ENCODE results near the gene PDCD4. TPM values are rescaled to one million over a fixed set of nuclear protein-coding genes. Genes with fewer than 3 reads are reported as not detected.

Gene PDCD4
- polyA plus RNA-seq, 6 donors from 2014 or later, result 197 to 439 (median 323) TPM

- DNase-seq (no peak), ATAC-seq (ENCODE audit: low read depth in 2 of 2) (no peak)
- Mint-ChIP-seq H3K4me3 (peak overlapping the region in 7 of 8 donors; percentile 16 to 82 (median 69)), H3K27me3 (no peaks in the 10 kb centered on the region), H3K27ac (peak overlapping the region in 5 of 6 donors; percentile 82 to 99 (median 89)), H3K4me1 (peaks cover 82 to 87% (median 85%) of the 10 kb centered on the region in 3 donors), H3K9me3 (peaks cover 0 to 5% (median 0%) of the 10 kb centered on the region in 7 donors), H3K36me3 (no peaks in the 10 kb centered on the region)
Measured at GRCh38 chr10:110845756-110846620, 25.7 kb upstream of the PDCD4 start.

GRCh38 chr10:110847374-110847773 lies 24.4 kb upstream of the PDCD4 start:
- Mint-ChIP-seq H3K27ac (peak overlapping the region in 4 of 6 donors; percentile 5 to 68 (median 61)), H3K4me3 (peak overlapping the region in 3 of 8 donors; percentile 23 to 62 (median 26))

GRCh38 chr10:110848106-110848505 lies 23.6 kb upstream of the PDCD4 start:
- ATAC-seq (ENCODE audit: low read depth in 2 of 2), result no peak
- H3K4me1 Mint-ChIP-seq, result peaks cover 72 to 82% (median 79%) of the 10 kb centered on the region in 3 donors
- DNase-seq, result no peak
- H3K36me3 Mint-ChIP-seq, result no peaks in the 10 kb centered on the region
- H3K27ac Mint-ChIP-seq, result no peak overlapping the region
- no peaks in the 10 kb centered on the region for H3K27me3 Mint-ChIP-seq
- H3K4me3 Mint-ChIP-seq, result peak overlapping the region in 1 of 8 donors; percentile 42
- peaks cover 0 to 5% (median 0%) of the 10 kb centered on the region in 7 donors for H3K9me3 Mint-ChIP-seq

More at GRCh38 chr10:110847374-110847773, 24.4 kb upstream of the PDCD4 start:
- Mint-ChIP-seq H3K36me3 (no peaks in the 10 kb centered on the region), H3K9me3 (peaks cover 0 to 5% (median 0%) of the 10 kb centered on the region in 7 donors), H3K27me3 (no peaks in the 10 kb centered on the region), H3K4me1 (peaks cover 74 to 82% (median 82%) of the 10 kb centered on the region in 3 donors)
- ATAC-seq (ENCODE audit: low read depth in 2 of 2), result no peak
- DNase-seq, result no peak

- ATAC-seq (ENCODE audit: low read depth in 2 of 2) (no peak), DNase-seq (no peak)
- Mint-ChIP-seq H3K27ac (no peak overlapping the region), H3K9me3 (peaks cover 0 to under 1% (median 0%) of the 10 kb centered on the region in 7 donors), H3K36me3 (no peaks in the 10 kb centered on the region), H3K4me1 (peaks cover 59 to 68% (median 61%) of the 10 kb centered on the region in 3 donors), H3K4me3 (peak overlapping the region in 2 of 8 donors; percentile 7 to 23), H3K27me3 (no peaks in the 10 kb centered on the region)
Measured at GRCh38 chr10:110850099-110850498, 21.6 kb upstream of the PDCD4 start.

- no peaks in the 10 kb centered on the region for H3K9me3 Mint-ChIP-seq
- no peaks in the 10 kb centered on the region for H3K27me3 Mint-ChIP-seq
- no peaks in the 10 kb centered on the region for H3K36me3 Mint-ChIP-seq
- H3K4me1 Mint-ChIP-seq, result peaks cover 50 to 61% (median 51%) of the 10 kb centered on the region in 3 donors
- DNase-seq, result no peak
- H3K4me3 Mint-ChIP-seq, result peak overlapping the region in 2 of 8 donors; percentile 26 to 27
- ATAC-seq (ENCODE audit: low read depth in 2 of 2), result no peak
- peak overlapping the region in 5 of 6 donors; percentile 7 to 73 (median 57) for H3K27ac Mint-ChIP-seq
Measured at GRCh38 chr10:110851020-110851612, 20.6 kb upstream of the PDCD4 start.

GRCh38 chr10:110852255-110852896 lies 19.4 kb upstream of the PDCD4 start:
- ATAC-seq (ENCODE audit: low read depth in 2 of 2) (no peak), DNase-seq (no peak)
- H3K36me3 Mint-ChIP-seq, result no peaks in the 10 kb centered on the region
- peak overlapping the region in 2 of 8 donors; percentile 6 to 56 for H3K4me3 Mint-ChIP-seq
- H3K27me3 Mint-ChIP-seq, result no peaks in the 10 kb centered on the region
- H3K9me3 Mint-ChIP-seq, result no peaks in the 10 kb centered on the region
- peak overlapping the region in 2 of 6 donors; percentile 30 to 76 for H3K27ac Mint-ChIP-seq
- H3K4me1 Mint-ChIP-seq, result peaks cover 37 to 52% (median 42%) of the 10 kb centered on the region in 3 donors

- no peak for ATAC-seq (ENCODE audit: low read depth in 2 of 2)
- Mint-ChIP-seq H3K4me3 (no peak overlapping the region), H3K36me3 (no peaks in the 10 kb centered on the region), H3K4me1 (peaks cover 38 to 53% (median 43%) of the 10 kb centered on the region in 3 donors), H3K27ac (peak overlapping the region in 1 of 6 donors; percentile 76), H3K27me3 (no peaks in the 10 kb centered on the region), H3K9me3 (no peaks in the 10 kb centered on the region)
- no peak for DNase-seq
Measured at GRCh38 chr10:110852947-110853346, 18.8 kb upstream of the PDCD4 start.

- Mint-ChIP-seq H3K9me3 (no peaks in the 10 kb centered on the region), H3K27ac (no peak overlapping the region), H3K36me3 (no peaks in the 10 kb centered on the region), H3K4me1 (peaks cover 34 to 56% (median 50%) of the 10 kb centered on the region in 3 donors), H3K4me3 (no peak overlapping the region), H3K27me3 (no peaks in the 10 kb centered on the region)
- no peak for DNase-seq
- ATAC-seq (ENCODE audit: low read depth in 2 of 2), result no peak
Measured at GRCh38 chr10:110853921-110854605, 17.7 kb upstream of the PDCD4 start.

- ATAC-seq (ENCODE audit: low read depth in 2 of 2), result no peak
- peak overlapping the region in 5 of 6 donors; percentile 12 to 99 (median 44) for H3K27ac Mint-ChIP-seq
- DNase-seq, result no peak
- H3K36me3 Mint-ChIP-seq, result no peaks in the 10 kb centered on the region
- peaks cover 48 to 63% (median 59%) of the 10 kb centered on the region in 3 donors for H3K4me1 Mint-ChIP-seq
- no peaks in the 10 kb centered on the region for H3K27me3 Mint-ChIP-seq
- no peaks in the 10 kb centered on the region for H3K9me3 Mint-ChIP-seq
- H3K4me3 Mint-ChIP-seq, result peak overlapping the region in 5 of 8 donors; percentile 0 to 71 (median 55)
Measured at GRCh38 chr10:110857265-110858171, 14.2 kb upstream of the PDCD4 start.

- no peak for ATAC-seq (ENCODE audit: low read depth in 2 of 2)
- Mint-ChIP-seq H3K4me1 (peaks cover 48 to 65% (median 62%) of the 10 kb centered on the region in 3 donors), H3K27me3 (no peaks in the 10 kb centered on the region), H3K36me3 (no peaks in the 10 kb centered on the region), H3K4me3 (peak overlapping the region in 4 of 8 donors; percentile 19 to 71 (median 48)), H3K27ac (peak overlapping the region in 3 of 6 donors; percentile 80 to 99 (median 84)), H3K9me3 (no peaks in the 10 kb centered on the region)
- DNase-seq, result no peak
Measured at GRCh38 chr10:110858297-110858934, 13.3 kb upstream of the PDCD4 start.

GRCh38 chr10:110859206-110859972 lies 12.3 kb upstream of the PDCD4 start:
- ATAC-seq (ENCODE audit: low read depth in 2 of 2) (no peak), DNase-seq (no peak)
- Mint-ChIP-seq H3K4me3 (peak overlapping the region in 5 of 8 donors; percentile 45 to 89 (median 75)), H3K27me3 (no peaks in the 10 kb centered on the region), H3K4me1 (peaks cover 55 to 72% (median 69%) of the 10 kb centered on the region in 3 donors), H3K9me3 (no peaks in the 10 kb centered on the region), H3K36me3 (no peaks in the 10 kb centered on the region), H3K27ac (peak overlapping the region; percentile 47 to 99 (median 94))
